Fibroblast of skin of right biceps (primary cell): ENCODE data around the gene SLC25A24.
"Not testable (repeated sequence)": the region's sequence is repeated elsewhere in the genome, so short reads cannot be mapped to it uniquely, and the experiment has no call there.

Source experiments
- DNase-seq: peaks from one replicate; pipeline ENCODE4 v3.0.0-alpha.2; 2013

SLC25A24 gene

DNA sequence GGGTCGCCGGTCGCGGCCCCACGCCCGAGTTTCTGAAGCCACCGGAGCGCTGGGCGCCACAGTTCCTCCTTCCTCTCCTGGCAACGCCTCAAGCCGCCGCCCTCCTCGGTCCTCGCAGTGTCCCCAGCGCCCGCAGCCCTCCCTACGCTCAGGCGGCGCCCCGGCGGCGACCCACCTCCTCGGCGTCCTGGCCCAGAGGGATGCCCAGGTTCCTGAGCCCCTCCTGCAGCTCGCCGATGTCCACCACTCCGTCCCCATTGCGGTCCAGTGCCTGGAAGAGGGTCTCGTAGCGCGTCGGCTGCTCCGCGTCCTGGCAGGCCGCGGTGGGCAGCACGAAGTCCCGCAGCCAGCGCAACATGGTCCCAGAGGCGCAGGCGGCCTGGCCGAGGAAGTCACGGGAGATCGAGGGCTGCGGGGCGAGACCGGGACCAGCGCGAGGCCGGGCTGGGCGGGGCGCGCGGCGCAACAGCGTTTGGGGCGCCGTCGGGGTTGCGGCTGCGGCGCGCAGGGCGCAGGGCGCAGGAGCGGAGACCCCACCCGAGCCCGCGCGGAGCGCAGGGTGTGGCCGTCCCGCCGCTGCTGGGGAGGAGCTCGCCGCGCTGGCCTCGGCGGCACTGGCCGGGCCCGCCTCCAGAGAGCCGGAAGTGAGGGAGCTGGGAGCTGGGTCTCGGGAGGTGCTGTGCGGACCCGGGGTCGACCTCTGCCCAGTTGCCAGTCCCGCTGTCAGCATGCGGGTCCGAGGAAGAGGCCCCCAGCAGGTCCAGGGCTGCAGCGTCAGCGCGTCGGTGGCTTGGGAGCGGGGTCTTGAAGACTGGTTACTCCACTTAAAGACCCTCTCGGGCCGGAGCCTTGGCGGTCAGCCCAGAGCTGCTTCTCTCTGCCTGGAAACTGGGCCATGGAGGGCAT, at the start of gene SLC25A24:
TSS of gene SLC25A24 (minus strand) at position 563 of the 906 bp plus-strand sequence. CDS start at position 358, 205 bp downstream.
- peak; percentile 83 for DNase-seq

DNA sequence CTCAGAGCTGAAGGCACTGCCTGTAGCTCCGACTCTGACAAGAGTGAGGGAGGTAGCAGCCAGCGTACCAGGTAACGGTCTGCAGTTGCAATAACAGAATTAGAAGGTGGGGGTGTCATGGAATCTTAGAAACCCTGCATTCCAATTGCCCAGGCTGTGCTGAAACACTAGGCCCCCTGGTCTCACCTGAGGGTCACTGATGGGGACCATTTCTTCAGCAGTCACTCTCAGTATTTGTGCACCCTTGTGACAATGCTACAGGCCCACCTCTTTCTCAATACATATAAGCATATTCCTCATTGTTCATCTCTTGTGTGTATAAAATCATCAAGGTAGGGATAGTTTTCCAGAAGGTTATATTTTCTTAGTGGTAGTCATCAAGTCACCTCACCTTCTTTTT, 43.8 kb upstream of the SLC25A24 start, which contains the start of gene NBPF4:
TSS of gene NBPF4 (minus strand) at position 101 of the 400 bp plus-strand sequence. CDS start 315 bp downstream, outside the sequence.
- DNase-seq, result not testable (repeated sequence)

DNA sequence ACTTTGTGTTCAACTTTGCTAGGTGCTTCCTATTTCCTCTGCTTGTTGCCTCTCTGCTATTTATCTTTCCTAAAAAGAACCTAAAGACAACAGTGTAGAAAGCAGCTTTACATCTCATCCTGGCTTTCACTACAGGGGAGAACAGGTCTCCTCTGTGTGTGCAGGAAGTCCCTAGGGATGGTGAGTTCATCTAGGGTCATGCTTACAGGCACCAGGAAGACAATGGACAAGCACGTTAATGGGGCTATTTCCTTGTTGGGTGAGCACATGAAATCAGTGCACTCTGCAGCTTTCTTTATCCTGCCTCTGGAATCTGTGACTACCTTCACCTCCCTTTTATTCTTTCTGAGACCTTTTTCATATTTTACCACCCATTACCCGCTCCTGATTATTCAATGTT, 39.3 kb upstream of the SLC25A24 start:
- not testable (repeated sequence) for DNase-seq

DNA sequence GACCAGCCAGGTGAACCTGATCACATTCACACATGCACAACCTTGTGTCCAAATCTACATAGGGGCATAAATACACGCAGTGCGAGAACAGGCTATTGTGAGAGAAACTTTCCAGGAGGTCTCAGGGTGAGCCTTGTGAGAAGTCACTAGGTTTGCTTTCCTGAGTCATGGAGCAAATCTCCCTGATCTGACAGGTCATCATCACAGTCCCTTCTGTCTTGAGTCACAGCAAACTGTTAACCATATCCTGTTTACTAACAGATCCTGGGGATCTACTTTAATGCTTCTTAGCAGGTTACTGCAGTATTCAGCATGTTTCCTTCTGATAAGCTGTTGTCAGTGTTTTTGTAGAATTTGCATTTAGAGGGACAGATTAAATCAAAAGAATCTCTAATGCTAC, 35.2 kb upstream of the SLC25A24 start:
- DNase-seq, result not testable (repeated sequence)

DNA sequence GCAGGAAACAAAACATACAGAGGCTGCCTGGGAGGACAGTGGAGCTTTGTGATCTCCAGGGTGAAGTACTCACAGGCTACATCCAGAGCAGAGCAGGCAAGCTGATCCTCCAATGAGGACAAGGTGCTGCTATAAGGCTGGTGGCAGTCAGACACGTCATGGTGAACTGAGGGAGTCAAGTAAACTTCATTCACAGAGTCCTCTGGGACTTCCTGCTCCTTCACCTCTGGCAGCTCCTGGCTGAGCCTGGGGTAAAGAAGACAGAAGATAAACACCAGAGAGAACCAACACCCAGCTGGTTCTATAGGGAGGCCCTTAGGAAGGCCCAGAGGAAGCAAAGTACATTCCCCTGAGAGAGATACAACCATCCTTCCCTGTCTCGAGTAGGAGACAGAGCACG, 32.0 kb upstream of the SLC25A24 start:
- not testable (repeated sequence) for DNase-seq

DNA sequence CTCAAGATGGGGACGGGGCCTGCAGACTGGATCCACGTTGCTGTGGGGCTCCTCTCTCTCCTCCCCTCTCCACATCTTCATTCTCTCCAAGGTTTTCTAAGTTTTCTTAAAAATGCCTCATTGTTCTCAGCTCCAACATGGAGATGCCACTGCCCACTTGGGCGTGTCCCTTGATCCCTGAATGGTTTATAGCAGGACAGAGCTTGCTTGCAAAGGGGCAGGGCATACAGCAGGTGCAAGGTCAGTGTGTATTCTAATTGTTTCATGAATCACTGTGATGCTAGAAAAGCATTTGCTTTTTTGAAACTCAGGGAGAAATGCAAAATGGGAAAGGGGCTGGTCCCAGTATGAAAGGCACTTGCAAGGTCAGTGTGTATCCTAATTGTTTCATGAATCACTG, 29.8 kb upstream of the SLC25A24 start:
- DNase-seq, result not testable (repeated sequence)

DNA sequence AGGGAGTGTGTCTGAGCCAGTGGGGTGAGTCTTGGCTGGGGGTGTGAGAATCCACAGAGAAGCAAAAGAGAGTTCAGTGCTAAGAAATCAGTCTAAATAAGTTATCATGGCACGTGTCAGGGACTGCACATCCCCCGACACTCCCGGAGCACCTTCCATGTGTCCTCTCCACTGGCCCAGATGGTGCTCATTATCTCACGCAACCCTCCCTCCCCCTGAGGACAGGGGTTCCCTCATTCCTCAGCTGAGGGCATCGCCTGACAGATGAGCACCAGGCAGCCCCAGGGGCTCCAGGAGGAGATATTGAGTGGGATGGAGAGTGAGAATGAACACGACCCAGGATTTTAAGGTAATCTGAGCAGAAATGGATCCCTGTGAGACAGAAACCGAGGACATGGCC, 27.6 kb upstream of the SLC25A24 start:
- DNase-seq, result not testable (repeated sequence)

DNA sequence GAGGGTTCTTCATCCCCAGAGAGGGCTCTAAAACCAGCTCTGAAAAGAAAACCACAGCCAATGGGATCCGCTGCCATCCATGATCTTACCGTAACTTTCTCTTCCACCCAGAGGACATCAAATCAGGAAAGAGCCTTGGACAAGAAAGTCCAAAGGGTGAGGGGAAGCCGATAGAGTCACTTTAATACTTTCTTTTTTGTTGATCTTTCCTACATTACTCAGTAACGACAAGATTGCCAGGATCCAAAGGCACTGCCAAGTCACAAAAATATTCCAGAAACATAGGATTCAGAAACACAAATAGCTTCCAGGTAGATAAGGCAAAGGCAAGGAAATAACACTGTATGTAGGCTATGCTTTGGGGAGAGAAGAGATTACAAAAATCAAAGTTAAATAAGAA, 26.7 kb upstream of the SLC25A24 start:
- DNase-seq, result not testable (repeated sequence)

DNA sequence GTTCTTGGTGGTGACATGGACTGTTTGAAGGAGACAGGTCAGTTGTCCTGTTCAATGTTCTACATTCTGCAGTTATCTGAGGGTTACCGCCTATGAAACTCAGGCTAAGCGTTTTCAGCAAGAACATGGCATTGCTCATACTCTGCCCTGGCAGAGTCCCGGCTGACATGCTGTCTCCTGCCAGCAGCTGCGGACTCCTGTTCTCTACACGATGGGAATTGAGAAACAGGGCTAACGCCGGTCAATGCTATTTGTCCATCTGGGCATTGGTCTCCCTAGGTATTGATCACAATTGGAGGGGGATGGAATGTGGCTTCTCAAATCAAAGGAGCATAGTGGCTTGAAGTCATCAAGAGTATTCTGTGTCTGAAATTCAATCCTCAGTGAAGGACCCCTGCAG, 23.1 kb upstream of the SLC25A24 start:
- not testable (repeated sequence) for DNase-seq

DNA sequence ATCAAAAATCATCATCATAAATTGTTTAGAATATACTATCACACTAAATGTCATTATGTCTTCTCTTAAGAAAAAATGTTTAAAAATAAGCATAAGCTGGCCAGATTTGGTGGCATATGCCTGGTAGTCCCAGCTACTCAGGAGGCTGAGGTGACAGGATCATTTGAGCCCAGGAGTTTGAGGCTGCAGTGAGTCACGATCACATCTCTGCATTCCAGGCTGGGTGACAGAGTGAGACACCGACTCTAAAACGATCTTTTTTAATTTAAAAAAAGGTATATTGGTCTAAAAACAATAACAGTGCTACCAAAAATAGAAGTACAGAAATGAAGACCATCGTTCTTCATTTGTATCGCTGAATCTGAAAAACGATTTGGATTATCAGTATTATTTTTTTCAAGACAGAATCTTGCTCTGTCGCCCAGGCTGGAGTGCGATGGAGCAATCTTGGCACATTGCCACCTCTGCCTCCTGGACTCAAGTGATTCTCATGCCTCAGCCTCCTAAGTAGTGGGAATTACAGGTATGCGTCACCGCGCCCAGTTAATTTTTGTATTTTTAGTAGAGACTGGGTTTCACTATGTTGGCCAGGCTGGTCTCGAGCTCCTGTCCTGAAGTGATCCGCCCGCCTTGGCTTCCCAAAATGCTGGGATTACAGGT, 17.5 kb upstream of the SLC25A24 start:
- DNase-seq, result not testable (repeated sequence)

DNA sequence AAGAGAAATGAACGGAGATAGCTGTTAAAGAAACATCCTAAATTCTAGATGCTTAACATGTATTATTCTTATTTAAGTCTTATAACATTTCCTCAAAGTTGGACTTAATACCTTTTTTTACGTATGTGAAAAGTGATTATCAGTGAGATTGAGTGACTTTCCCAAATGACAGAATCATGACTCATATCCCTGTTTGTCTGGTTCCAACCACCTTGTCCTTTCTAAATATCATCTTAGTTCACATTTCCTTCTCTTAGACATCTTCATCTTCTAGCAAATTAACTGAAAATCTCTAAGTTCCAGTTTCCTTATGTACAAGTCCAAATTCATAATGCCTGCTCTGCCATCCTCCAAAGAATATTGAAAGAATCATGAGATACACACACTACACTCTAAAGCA, 16.9 kb upstream of the SLC25A24 start:
- not testable (repeated sequence) for DNase-seq

DNA sequence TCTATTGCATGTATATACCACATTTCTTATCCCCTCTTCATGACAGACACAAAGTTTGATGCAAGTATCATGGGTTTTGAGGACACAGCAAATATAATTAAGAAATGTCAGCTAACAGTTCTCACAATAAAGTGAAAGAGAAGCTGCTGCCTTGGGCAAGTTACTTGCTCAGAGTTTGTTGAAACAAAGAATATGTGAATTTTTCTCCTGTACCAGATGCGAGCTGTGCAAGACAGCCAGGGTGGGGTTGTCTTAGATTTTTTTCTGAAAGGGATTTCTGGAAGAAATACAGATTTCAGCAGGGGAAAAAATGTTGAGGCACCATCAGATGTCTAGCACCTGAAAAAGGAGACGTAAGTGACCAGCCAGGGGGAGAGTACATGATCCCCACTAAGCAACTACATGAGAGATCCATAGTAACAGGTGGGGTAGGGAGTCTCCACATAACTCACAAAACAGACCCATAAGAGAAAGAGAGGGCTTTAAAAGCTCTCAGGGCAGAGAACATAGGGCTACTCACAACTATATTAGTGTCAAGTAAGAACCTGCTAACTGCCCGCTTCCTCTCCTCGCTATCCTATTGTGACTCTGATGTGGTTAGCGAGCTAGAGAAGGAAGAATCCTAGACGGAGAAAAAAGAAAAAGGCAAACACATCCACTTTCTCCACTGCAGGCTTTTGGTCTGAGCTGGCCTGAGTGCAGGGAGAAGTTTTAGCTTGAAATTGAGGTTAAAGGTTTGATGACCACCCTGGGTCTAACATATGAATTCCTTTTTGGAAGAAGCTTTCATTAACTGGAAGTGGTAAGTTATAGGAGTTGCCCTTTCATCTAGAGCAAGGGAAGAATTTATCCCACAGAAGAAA, 16.1 kb upstream of the SLC25A24 start:
- DNase-seq, result not testable (repeated sequence)

DNA sequence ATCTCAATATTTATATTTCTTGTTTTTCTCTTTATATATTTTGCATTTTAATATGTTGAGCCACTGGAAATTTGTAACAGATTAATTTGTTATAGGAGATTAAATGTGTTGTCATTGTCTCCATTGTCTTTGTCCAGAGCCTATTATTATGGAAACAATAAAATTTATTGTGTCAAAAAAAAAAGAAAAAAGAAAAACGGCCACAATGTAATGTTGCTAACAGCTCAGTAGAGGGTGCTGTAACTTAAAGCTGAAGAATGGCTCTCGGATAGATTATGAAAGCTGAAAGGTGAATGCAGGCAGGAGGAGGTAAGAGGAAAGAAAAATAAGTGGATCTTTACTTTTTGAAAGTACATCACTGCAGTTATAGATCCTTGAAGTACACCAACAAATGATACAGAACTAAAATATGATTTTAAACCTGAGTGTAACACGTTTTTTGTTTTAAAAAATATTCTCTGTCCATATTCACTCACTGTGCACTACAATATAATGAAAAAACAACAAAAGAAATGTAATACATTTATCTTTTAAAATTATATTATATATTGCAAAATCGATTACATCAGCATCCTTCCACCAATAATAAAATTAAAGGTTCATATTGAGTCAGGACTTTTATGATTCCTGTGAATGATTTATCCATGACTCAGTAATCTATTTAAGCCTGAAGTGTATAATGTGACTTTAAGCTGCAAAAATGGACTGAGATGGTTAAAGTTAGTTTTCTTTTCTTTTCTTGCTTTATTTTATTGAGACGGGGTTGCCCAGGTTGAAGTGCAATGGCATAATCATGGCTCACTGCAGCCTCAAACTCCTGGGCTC, 14.7 kb upstream of the SLC25A24 start:
- peak; percentile 16 for DNase-seq

DNA sequence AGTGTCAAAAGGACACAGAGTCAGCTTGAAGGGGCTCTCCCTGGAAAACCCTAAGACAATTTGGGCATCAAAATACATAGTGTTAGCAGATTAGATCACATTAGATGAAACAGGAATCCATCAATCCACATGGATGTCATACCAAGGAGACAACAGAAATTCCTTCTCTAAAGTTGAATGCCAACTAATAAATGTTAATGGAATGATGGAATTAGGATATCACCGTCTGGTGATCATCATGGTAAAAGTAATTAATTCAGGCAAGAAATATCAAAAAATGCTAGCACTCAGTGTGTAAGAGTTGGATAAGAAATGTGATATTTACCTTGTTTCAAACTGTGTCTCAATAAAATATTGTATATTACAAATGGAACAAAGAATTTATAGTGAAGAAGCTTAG, 10.9 kb upstream of the SLC25A24 start:
- no peak for DNase-seq

DNA sequence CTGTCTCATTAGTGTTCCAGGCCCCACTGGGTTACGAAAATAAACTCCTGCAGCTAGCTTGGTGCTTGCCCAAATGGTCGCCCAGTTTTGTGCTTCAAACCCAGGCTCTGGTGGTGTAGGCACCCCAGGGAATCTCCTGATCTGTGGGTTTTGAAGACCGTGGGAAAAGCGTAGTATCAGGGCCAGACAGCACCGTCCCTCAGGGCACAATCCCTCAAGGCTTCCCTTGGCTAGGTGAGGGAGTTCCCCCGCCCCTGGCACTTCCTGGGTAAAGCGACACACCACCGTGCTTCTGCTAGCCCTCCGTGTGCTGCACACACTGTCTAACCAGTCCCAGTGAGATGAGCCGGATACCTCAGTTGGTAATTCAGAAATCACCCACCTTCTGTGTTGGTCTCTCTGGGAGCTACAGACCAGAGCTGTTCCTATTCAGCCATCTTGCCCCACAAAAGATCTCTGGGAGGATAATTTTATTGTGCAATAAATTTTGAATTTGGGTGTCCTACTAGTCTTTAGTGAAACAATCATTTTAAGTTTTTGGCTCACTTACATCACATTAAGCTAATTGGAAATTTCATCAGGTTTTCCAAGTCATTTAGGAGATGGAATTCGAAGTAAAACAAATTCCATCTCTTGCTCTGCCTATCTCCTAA, 9.4 kb upstream of the SLC25A24 start:
- no peak for DNase-seq

DNA sequence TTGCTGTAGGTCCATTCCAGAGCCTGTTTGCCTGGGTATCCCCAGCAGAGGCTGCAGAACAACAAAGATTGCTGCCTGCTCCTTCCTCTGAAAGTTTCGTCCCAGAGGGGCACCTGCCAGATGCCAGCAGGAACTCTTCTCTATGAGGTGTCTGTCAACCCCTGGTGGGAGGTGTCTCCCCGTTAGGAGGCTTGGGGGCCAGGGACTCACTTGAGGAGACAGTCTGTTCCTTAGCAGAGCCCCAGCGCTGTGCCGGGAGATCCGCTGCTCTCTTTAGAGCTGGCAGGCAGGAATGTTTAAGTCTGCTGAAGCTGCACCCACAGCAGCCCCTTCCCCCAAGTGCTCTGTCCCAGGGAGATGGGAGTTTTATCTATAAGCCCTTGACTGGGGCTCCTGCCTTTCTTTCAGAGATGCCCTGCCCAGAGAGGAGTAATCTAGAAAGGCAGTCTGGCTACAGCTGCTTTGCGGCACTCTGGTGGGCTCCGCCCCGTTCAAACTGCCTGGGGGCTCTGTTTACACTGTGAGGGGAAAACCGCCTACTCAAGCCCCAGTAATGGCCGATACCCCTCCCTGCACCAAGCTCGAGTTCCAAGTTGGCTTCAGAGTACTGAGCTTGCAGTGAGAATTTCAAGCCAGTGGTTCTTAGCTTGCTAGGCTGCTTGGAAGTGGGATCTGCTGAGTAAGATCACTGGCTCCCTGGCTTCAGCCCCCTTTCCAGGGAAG, 8.7 kb upstream of the SLC25A24 start:
- no peak for DNase-seq

DNA sequence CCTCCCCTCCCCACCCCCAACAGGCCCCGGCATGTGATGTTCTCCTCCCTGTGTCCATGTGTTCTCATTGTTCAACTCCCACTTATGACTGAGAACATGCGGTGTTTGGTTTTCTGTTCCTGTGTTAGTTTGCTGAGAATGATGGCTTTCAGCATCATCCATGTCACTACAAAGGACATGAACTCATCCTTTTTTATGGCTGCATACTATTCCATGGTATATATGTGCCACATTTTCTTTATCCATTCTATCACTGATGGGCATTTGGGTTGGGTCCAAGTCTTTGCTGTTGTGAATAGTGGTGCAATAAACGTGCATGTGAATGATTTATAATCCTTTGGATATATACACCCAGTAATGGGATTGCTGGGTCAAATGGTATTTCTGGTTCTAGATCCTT, 3.4 kb upstream of the SLC25A24 start:
- not testable (repeated sequence) for DNase-seq

DNA sequence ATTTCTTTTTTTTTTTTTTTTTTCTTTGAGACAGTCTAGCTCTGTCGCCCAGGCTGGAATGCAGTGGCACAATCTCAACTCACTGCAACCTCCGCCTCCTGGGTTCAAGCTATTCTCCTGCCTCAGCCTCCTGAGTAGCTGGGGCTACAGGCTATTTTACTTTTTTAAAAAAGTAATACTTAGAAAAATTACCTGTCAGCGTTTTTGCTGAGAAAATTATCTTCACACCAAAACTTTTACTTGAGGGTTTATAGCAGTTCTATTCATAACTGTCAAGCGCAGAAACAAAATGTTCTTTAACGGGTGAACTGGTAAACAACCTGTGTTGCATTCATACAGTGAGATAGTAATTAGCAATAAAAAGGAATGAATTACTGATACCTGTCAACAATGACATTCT, 1.5 kb upstream of the SLC25A24 start:
- no peak for DNase-seq

DNA sequence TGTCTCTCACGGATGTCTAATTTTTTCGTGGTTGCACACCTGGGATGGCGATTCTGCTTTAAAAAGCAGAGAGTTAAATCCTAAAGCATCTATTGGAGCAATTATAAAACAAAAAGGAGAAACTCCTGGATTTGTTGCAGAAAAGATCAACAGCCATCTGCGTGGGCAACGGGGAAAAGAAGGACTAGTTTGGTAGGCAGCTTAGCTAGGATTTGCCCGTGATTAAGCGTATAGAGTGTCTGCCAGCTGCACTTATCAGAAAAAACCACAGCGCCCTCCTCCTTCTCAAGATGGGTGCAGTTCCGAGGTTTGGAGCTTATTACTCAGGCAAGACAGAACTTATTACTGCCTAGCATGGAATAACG, 526 bp upstream of the SLC25A24 start:
- DNase-seq, result peak; percentile 72

DNA sequence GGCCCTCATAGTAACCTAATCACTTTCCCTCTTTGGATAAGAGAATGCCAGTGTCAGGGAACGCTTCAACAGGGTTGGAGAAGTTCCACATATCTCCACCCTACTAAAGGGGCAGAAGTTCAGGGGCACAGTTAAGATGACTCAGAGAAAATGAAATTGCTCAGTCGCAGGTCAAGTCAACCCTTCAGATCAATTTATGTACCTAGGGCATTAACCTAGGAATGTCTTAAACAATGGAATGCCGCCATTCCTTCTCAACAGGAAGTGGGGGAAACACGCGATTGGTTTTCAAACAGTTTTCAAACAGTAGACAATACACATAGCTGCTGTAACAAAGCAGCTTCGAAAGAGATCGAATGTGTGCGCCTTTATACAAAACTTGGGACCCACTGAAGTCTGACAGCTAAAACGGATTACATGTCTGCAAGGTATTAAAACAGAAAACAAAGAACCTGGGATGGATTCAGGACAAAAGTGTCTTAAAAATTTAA, 897 bp downstream of the SLC25A24 start:
- peak; percentile 52 for DNase-seq

DNA sequence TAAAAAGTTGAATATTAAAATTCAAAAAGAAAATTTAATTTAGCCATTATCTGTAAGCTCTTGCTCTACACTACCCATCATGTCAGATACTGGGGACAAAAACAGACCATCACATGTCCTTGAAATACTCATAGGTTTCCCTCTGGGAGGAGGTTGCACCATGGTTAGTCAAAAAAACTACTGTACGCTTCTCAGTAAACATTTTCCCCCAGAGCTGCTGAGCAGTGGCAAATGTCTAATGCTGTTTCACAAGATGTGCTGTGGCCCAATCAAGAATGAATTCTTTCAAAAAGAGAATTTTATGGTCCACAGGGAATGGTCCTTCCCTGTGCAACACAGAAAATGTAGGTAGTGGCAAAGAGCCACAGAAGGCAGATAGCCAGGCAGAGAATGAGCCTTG, 6.1 kb downstream of the SLC25A24 start:
- no peak for DNase-seq
